ENCODE results near the gene DRAM1. TPM values are rescaled to one million over a fixed set of nuclear protein-coding genes. Genes with fewer than 3 reads are reported as not detected.
"Not testable (repeated sequence)": the region's sequence is repeated elsewhere in the genome, so short reads cannot be mapped to it uniquely, and the experiment has no call there.

DRAM1 gene
- total and polyA plus RNA-seq, 2 donors (not counting 1 experiment from before 2014, with no cell fraction given): 2.1 to 10.2 TPM

DNA sequence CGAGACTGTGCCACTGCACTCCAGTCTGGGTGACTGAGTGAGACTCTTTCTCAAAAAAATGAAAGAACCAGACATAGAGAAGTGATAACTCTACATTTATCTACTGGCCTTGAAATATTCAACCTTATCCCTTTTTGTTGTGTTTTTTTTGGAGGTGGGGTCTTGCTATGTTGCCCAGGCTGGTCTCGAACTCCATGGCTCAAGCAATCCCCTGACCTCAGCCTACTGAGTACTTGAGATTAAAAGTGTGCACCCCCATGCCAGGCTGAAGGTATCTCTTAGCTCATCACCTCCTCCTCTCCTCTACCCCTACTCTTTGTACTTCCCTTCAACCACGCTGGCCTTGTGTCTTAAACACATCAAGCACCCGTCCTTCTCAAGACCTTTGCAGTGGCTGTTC is 3.8 kb downstream of the DRAM1 start:
- H4K20me1 ChIP-seq (ENCODE audit: control insufficient read depth, insufficient read depth, low read length, poor library complexity, severe bottlenecking): no peaks in the 10 kb centered on the region
- no peak for ATAC-seq (ENCODE audit: low read depth)
- Mint-ChIP-seq H3K4me3 (no peak overlapping the region), H3K9me3 (ENCODE audit: insufficient read depth) (no peaks in the 10 kb centered on the region), H3K27me3 (no peaks in the 10 kb centered on the region), H3K4me1 (peaks cover 24% of the 10 kb centered on the region), H3K27ac (no peak overlapping the region)
- H3K27me3 ChIP-seq (replicated peaks in 1 of 4; ENCODE audit: control extremely low read depth in 1 of 4, control insufficient read depth in 3 of 4, insufficient read depth in 4 of 4, low read length in 3 of 4): no peaks in the 10 kb centered on the region
- POLR2A ChIA-PET: no interaction called here
- H3K9ac ChIP-seq (ENCODE audit: low read length): no peak overlapping the region
- no peak overlapping the region for H3K4me2 ChIP-seq (replicated peaks; ENCODE audit: low read depth, low read length, poor library complexity, severe bottlenecking)
- DNase-seq: no peak
- 86% methylated on average over 2 of the region's 4 CpGs for WGBS (ENCODE audit: insufficient coverage)
- H3K36me3 ChIP-seq (replicated peaks in 1 of 2; ENCODE audit: control extremely low read depth in 1 of 2, control insufficient read depth in 1 of 2, extremely low read depth in 1 of 2, insufficient read depth in 2 of 2, low read length in 1 of 2): no peaks in the 10 kb centered on the region
- H3K4me1 ChIP-seq (ENCODE audit: control insufficient read depth in 2 of 2, insufficient read depth in 2 of 2, low read length in 2 of 2): peaks cover 6 to 14% of the 10 kb centered on the region in 2 donors
- no peak overlapping the region for H2AFZ ChIP-seq (ENCODE audit: insufficient read depth, low read depth, low read length, poor library complexity, severe bottlenecking)
- no peaks in the 10 kb centered on the region for H3K79me2 ChIP-seq (ENCODE audit: control insufficient read depth, insufficient read depth, low read length)
- H3K4me3 ChIP-seq (ENCODE audit: control extremely low read depth in 1 of 5, extremely low read depth in 1 of 5, insufficient read depth in 1 of 5, low read depth in 2 of 5, low read length in 4 of 5): no peak overlapping the region
- no peaks in the 10 kb centered on the region for H3K9me3 ChIP-seq (ENCODE audit: control extremely low read depth in 1 of 3, control insufficient read depth in 2 of 3, insufficient read depth in 1 of 3, low read length in 2 of 3)
- intact Hi-C loops (cut with micrococcal nuclease): no loop called here
- TF ChIP-seq, protein P1, sequence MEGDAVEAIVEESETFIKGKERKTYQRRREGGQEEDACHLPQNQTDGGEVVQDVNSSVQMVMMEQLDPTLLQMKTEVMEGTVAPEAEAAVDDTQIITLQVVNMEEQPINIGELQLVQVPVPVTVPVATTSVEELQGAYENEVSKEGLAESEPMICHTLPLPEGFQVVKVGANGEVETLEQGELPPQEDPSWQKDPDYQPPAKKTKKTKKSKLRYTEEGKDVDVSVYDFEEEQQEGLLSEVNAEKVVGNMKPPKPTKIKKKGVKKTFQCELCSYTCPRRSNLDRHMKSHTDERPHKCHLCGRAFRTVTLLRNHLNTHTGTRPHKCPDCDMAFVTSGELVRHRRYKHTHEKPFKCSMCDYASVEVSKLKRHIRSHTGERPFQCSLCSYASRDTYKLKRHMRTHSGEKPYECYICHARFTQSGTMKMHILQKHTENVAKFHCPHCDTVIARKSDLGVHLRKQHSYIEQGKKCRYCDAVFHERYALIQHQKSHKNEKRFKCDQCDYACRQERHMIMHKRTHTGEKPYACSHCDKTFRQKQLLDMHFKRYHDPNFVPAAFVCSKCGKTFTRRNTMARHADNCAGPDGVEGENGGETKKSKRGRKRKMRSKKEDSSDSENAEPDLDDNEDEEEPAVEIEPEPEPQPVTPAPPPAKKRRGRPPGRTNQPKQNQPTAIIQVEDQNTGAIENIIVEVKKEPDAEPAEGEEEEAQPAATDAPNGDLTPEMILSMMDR (IDR thresholded peaks at IDR 0.05): no peak
- TF ChIP-seq EZH2 (IDR thresholded peaks at IDR 0.05; ENCODE audit: borderline replicate concordance, insufficient read depth, low read depth, low read length, poor library complexity, severe bottlenecking): no peak
- CTCF ChIA-PET: no interaction called here
- no peak overlapping the region for H3K27ac ChIP-seq (ENCODE audit: low read length in 2 of 2)

DNA sequence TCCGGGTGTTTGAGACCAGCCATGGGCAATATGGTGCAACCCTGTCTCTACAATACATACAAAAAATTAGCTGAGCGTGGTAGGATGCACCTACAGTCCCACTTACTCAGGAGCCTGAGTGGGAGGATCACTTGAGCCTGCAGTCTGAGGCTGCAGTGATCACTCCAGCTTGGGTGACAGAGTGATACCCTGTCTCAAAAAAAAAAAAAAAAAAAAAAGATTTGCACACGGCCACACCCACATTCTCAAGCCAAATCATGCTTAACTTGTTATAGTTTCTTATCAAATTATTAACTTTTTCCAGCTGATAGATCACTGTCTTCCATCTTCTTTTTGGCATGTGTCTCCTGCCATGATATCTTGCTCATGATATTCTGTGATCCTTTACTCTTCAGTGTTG is 6.8 kb downstream of the DRAM1 start:
- H3K4me3 Mint-ChIP-seq: no peak overlapping the region
- Histone ChIP-seq H3K36me3 (replicated peaks in 1 of 2; ENCODE audit: control extremely low read depth in 1 of 2, control insufficient read depth in 1 of 2, extremely low read depth in 1 of 2, insufficient read depth in 2 of 2, low read length in 1 of 2) (no peaks in the 10 kb centered on the region), H3K9ac (ENCODE audit: low read length) (no peak overlapping the region), H3K4me1 (ENCODE audit: control insufficient read depth in 2 of 2, insufficient read depth in 2 of 2, low read length in 2 of 2) (no peaks in the 10 kb centered on the region), H3K27ac (ENCODE audit: low read length in 2 of 2) (no peak overlapping the region), H3K9me3 (ENCODE audit: control extremely low read depth in 1 of 3, control insufficient read depth in 2 of 3, insufficient read depth in 1 of 3, low read length in 2 of 3) (no peaks in the 10 kb centered on the region), H3K4me2 (replicated peaks; ENCODE audit: low read depth, low read length, poor library complexity, severe bottlenecking) (no peak overlapping the region), H4K20me1 (ENCODE audit: control insufficient read depth, insufficient read depth, low read length, poor library complexity, severe bottlenecking) (no peaks in the 10 kb centered on the region), H3K27me3 (replicated peaks in 1 of 4; ENCODE audit: control extremely low read depth in 1 of 4, control insufficient read depth in 3 of 4, insufficient read depth in 4 of 4, low read length in 3 of 4) (no peaks in the 10 kb centered on the region), H2AFZ (ENCODE audit: insufficient read depth, low read depth, low read length, poor library complexity, severe bottlenecking) (no peak overlapping the region), H3K4me3 (ENCODE audit: control extremely low read depth in 1 of 5, extremely low read depth in 1 of 5, insufficient read depth in 1 of 5, low read depth in 2 of 5, low read length in 4 of 5) (no peak overlapping the region), H3K79me2 (ENCODE audit: control insufficient read depth, insufficient read depth, low read length) (no peaks in the 10 kb centered on the region)
- intact Hi-C loops (cut with micrococcal nuclease): no loop called here
- 100% methylated on average over 1 of the region's 3 CpGs for WGBS (ENCODE audit: insufficient coverage)
- no peak overlapping the region for H3K27ac Mint-ChIP-seq
- H3K9me3 Mint-ChIP-seq (ENCODE audit: insufficient read depth): no peaks in the 10 kb centered on the region
- peaks cover 12% of the 10 kb centered on the region for H3K4me1 Mint-ChIP-seq
- H3K27me3 Mint-ChIP-seq: no peaks in the 10 kb centered on the region
- POLR2A ChIA-PET: interaction anchor here (0.7 kb wide), 1 partner anchor 12 kb away, joined by 3 read pairs; no protein-coding TSS in a partner anchor
- CTCF ChIA-PET: no interaction called here
- no peak for TF ChIP-seq EZH2 (IDR thresholded peaks at IDR 0.05; ENCODE audit: borderline replicate concordance, insufficient read depth, low read depth, low read length, poor library complexity, severe bottlenecking)
- TF ChIP-seq, protein P1 (IDR thresholded peaks at IDR 0.05): no peak
- no peak for ATAC-seq (ENCODE audit: low read depth)
- no peak for DNase-seq

DNA sequence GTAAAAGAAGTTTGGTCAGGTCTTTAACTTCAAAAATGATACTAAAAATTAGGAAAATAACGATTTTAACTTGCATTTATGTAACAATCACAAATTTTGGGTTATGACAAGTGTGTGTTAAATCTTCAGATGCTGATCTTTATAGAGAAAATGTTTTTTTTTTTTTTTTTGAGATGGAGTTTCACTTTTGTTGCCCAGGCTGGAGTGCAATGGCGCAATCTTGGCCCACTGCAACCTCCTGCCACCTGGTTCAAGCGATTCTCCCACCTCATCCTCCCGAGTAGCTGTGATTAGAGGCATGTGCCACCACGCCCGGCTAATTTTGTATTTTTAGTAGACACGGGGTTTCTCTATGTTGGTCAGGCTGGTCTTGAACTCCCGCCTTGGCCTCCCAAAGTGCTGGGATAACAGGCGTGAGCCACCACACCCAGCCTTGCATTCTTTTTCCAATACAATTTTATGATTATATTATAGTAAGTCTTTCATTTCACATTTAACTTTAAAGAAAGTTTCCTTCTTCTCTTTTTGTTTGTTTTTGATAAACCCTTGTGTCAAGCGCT is 7.5 kb downstream of the DRAM1 start:
- ATAC-seq (ENCODE audit: low read depth); H4K20me1 ChIP-seq (ENCODE audit: control insufficient read depth, insufficient read depth, low read length, poor library complexity, severe bottlenecking); intact Hi-C loops (cut with micrococcal nuclease); H3K27me3 Mint-ChIP-seq; DNase-seq; H3K4me3 Mint-ChIP-seq; H3K9ac ChIP-seq (ENCODE audit: low read length); H3K9me3 Mint-ChIP-seq (ENCODE audit: insufficient read depth); H2AFZ ChIP-seq (ENCODE audit: insufficient read depth, low read depth, low read length, poor library complexity, severe bottlenecking); H3K4me2 ChIP-seq (replicated peaks; ENCODE audit: low read depth, low read length, poor library complexity, severe bottlenecking); H3K9me3 ChIP-seq (ENCODE audit: control extremely low read depth in 1 of 3, control insufficient read depth in 2 of 3, insufficient read depth in 1 of 3, low read length in 2 of 3); H3K27me3 ChIP-seq (replicated peaks in 1 of 4; ENCODE audit: control extremely low read depth in 1 of 4, control insufficient read depth in 3 of 4, insufficient read depth in 4 of 4, low read length in 3 of 4); POLR2A ChIA-PET; H3K4me1 ChIP-seq (ENCODE audit: control insufficient read depth in 2 of 2, insufficient read depth in 2 of 2, low read length in 2 of 2); H3K79me2 ChIP-seq (ENCODE audit: control insufficient read depth, insufficient read depth, low read length); H3K4me3 ChIP-seq (ENCODE audit: control extremely low read depth in 1 of 5, extremely low read depth in 1 of 5, insufficient read depth in 1 of 5, low read depth in 2 of 5, low read length in 4 of 5); H3K27ac Mint-ChIP-seq; H3K36me3 ChIP-seq (replicated peaks in 1 of 2; ENCODE audit: control extremely low read depth in 1 of 2, control insufficient read depth in 1 of 2, extremely low read depth in 1 of 2, insufficient read depth in 2 of 2, low read length in 1 of 2); H3K27ac ChIP-seq (ENCODE audit: low read length in 2 of 2): not testable (repeated sequence)
- CTCF ChIA-PET: interaction anchor here (0.7 kb wide), 1 partner anchor 1208 kb away, joined by 3 read pairs; no protein-coding TSS in a partner anchor
- H3K4me1 Mint-ChIP-seq: peaks cover 14% of the 10 kb centered on the region
- WGBS (ENCODE audit: insufficient coverage): no CpG with 5 or more reads among the region's 10 CpGs

Measured in B cell (primary cell).